Measurements from ENCODE around the gene ZNF488. TPM values are rescaled to one million over a fixed set of nuclear protein-coding genes. Genes with fewer than 3 reads are reported as not detected.

ZNF488 gene
- total RNA-seq, 2 experiments from 2014 or later, result 0.12 TPM; not detected in 1

DNA sequence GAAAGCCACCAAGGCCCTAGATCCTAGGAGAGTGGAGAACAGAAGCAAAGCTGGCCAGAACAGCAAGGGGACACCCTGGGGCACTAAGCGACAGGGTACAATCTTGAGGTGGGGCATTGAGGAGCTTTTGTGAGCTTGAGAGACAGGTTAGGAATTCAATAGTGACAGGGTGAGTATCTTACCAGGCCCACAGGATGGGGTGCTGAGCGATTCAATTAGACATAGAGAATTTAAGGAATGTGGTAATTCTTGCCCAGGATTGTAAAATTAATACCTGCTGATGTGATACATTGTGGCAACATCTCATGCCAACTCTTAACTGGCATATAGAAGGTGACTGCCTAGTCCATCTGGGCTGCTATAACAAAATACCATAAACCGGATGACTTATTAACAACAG, 21.9 kb downstream of the ZNF488 start:
- DNase-seq (no peak), ATAC-seq (no peak)
- CTCF ChIA-PET, result interaction anchor here (0.7 kb wide), 1 partner anchor 12 kb away, joined by 3 read pairs; no protein-coding TSS in a partner anchor
- H3K4me3 Mint-ChIP-seq, result no peak overlapping the region
- no peaks in the 10 kb centered on the region for H3K9me3 Mint-ChIP-seq (ENCODE audit: low read depth)
- H3K4me1 Mint-ChIP-seq, result no peaks in the 10 kb centered on the region
- no peaks in the 10 kb centered on the region for H3K36me3 Mint-ChIP-seq
- H3K27me3 Mint-ChIP-seq, result peaks cover 3% of the 10 kb centered on the region
- no peak overlapping the region for H3K27ac Mint-ChIP-seq

DNA sequence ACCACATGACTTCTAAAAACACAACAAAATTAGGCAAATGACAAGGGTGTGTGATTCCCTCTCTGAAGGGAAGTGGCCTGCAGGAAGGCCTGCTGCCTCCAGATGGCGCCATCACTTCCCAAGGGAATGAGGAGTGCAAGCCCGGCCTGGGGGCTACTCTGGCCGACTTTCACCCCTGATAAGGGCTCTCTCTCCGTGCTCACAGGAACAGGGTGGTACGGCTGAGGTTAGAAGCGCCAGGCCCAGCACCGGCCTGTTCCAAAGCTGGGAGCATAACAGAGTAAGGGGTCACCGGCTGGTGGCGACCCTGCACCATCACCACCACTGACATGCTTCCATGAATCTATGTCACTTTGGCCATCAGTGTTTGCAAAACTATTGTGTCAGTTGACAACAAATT, 22.8 kb downstream of the ZNF488 start:
- no peak overlapping the region for H3K27ac Mint-ChIP-seq
- peaks cover 3% of the 10 kb centered on the region for H3K27me3 Mint-ChIP-seq
- H3K9me3 Mint-ChIP-seq (ENCODE audit: low read depth), result no peaks in the 10 kb centered on the region
- CTCF ChIA-PET, result interaction anchor here (0.7 kb wide), 1 partner anchor 13 kb away, joined by 3 read pairs; no protein-coding TSS in a partner anchor
- DNase-seq, result no peak
- no peak overlapping the region for H3K4me3 Mint-ChIP-seq
- no peak for ATAC-seq
- no peaks in the 10 kb centered on the region for H3K4me1 Mint-ChIP-seq
- no peaks in the 10 kb centered on the region for H3K36me3 Mint-ChIP-seq

DNA sequence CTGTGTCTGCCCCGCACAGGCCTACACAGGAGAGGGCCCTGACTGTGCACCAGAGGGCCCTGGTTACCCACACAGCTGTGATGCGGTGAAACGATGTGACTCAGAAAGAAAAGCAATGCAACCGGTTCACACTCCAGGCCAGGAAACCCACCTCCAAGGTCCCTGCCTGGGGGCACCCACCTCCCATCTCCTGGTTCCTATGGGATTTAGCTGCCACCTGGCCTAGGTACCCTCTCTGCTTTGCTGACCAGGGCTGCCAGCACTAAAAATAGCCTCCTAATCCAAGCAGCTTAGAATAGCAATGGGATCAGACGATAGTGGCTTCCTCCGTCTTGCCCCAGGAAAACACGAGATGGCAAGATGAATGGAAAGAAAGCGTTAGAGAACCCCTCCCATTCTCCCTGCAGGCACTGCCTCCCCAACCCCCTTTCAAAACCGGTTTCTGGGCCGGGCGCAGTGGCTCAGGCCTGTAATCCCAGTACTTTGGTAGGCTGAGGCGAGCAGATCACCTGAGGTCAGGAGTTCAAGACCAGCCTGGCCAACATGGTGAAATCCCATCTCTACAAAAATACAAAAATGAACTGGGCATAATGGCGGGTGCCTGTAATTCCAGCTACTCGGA, 23.6 kb downstream of the ZNF488 start:
- ATAC-seq (no peak), DNase-seq (no peak)
- Mint-ChIP-seq H3K27me3 (no peaks in the 10 kb centered on the region), H3K36me3 (no peaks in the 10 kb centered on the region), H3K27ac (no peak overlapping the region), H3K4me3 (no peak overlapping the region), H3K4me1 (no peaks in the 10 kb centered on the region), H3K9me3 (ENCODE audit: low read depth) (no peaks in the 10 kb centered on the region)
- CTCF ChIA-PET, result interaction anchor here (1.6 kb wide), 1 partner anchor 312 kb away, joined by 4 read pairs; no protein-coding TSS in a partner anchor

DNA sequence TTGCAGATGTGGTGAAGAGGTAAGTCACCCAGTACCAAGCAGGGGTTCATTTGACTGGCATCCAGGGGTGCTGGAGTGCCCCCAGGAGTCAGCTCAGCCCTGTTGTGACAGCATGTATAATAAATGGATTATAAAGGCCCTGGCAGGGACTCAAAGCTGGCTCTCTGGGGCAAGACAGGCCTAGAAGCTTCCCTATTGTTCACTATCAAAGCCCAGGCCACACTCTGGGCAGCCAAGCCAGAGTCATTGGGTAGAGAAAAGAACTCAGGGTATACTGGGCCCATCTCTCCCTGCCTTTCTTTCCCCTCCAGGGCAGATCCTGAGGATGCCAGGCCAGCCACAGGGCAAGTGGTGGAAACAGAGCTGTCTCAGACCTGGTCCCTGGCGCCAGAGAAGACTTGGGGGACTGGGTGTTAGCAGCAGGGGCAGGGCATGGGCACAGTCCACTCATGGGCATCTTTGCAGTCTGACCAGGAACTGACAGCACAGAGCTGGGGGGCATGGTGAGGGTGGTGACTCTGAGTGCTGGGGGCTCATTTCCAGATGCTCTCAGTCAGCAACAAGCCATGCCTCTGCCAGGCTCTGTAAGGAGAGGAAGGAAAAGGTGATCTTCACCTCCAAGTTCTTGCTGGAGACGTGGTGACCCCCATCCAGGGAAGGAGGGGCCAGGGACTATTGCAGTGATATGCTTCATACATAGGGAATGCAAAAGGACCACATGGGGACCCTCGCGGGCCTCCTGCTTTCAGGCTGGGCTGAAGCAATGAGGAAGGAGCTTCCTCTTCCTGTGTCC, 24.3 kb downstream of the ZNF488 start:
- DNase-seq (no peak), ATAC-seq (no peak)
- no peaks in the 10 kb centered on the region for H3K36me3 Mint-ChIP-seq
- CTCF ChIA-PET, result interaction anchor here (1.6 kb wide), 1 partner anchor 311 kb away, joined by 4 read pairs; no protein-coding TSS in a partner anchor
- no peaks in the 10 kb centered on the region for H3K4me1 Mint-ChIP-seq
- H3K9me3 Mint-ChIP-seq (ENCODE audit: low read depth), result no peaks in the 10 kb centered on the region
- H3K27me3 Mint-ChIP-seq, result no peaks in the 10 kb centered on the region
- H3K4me3 Mint-ChIP-seq, result no peak overlapping the region
- H3K27ac Mint-ChIP-seq, result no peak overlapping the region

DNA sequence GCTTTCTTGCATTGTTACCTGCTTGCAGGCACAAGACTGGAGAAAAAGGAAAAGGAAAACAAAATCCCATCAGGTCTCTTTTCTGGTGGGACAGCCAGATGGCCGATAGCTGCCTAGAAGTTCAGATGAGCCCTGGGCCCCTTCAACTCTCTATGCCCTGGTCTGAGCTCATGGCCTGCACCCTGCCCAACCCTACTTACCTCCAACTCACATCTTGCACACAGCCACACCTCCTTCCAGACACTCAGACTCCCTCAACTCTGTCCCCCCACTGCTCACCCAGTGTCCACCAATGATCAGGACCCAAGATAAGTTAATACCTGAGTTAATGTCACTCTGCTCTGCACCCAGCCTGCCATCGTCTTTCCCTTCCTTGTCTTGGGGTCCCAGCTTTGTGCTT, 25.0 kb downstream of the ZNF488 start:
- Mint-ChIP-seq H3K4me3 (no peak overlapping the region), H3K27me3 (no peaks in the 10 kb centered on the region), H3K36me3 (no peaks in the 10 kb centered on the region), H3K27ac (no peak overlapping the region), H3K9me3 (ENCODE audit: low read depth) (no peaks in the 10 kb centered on the region), H3K4me1 (no peaks in the 10 kb centered on the region)
- no peak for DNase-seq
- CTCF ChIA-PET, result interaction anchor here (1.6 kb wide), 1 partner anchor 311 kb away, joined by 4 read pairs; no protein-coding TSS in a partner anchor
- no peak for ATAC-seq

DNA sequence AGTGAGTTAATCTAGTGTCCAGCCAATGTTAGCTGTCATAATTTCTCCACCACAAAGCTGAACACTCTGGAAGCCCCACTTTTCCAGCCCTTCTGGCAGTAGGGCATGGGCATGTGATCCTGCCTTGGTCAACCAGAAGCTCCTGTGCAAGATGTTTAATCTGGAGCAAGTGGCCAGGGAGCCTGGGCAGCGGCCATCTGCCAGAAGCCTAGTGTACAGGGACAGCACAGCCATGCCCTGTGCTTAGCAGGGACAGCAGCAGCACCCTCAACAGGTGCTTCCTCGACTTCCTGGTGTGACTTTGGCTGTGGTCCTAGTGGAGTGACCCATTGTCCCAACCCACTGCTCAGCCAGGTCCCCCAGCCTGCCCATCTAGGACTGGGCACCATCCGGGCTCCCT, 25.6 kb downstream of the ZNF488 start:
- no peaks in the 10 kb centered on the region for H3K36me3 Mint-ChIP-seq
- H3K4me1 Mint-ChIP-seq, result no peaks in the 10 kb centered on the region
- H3K27me3 Mint-ChIP-seq, result no peaks in the 10 kb centered on the region
- no peak overlapping the region for H3K4me3 Mint-ChIP-seq
- ATAC-seq, result no peak
- no peaks in the 10 kb centered on the region for H3K9me3 Mint-ChIP-seq (ENCODE audit: low read depth)
- no peak for DNase-seq
- H3K27ac Mint-ChIP-seq, result no peak overlapping the region
- CTCF ChIA-PET, result no interaction called here

DNA sequence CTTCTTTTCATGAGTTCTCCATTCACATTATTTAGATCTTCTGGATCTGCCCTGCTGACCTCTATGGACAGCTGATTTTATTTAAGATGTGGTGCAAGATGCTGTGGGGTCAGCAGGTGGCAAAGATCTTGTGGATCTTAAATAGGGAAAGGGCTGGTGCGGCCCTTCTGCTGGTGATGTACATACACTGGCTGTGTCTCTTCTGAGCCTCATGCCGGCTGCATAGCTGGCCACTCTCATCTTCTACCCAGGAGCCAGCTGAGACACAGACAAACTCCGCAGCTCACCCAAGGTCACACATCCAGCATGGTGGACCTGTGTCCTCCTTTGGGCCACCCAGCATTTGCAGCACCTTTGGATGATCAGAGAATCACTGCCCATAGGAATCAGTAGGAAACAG, 26.2 kb downstream of the ZNF488 start:
- H3K36me3 Mint-ChIP-seq, result no peaks in the 10 kb centered on the region
- no peak overlapping the region for H3K4me3 Mint-ChIP-seq
- H3K27me3 Mint-ChIP-seq, result no peaks in the 10 kb centered on the region
- H3K27ac Mint-ChIP-seq, result no peak overlapping the region
- ATAC-seq (no peak), DNase-seq (no peak)
- no peaks in the 10 kb centered on the region for H3K9me3 Mint-ChIP-seq (ENCODE audit: low read depth)
- CTCF ChIA-PET, result no interaction called here
- no peaks in the 10 kb centered on the region for H3K4me1 Mint-ChIP-seq

DNA sequence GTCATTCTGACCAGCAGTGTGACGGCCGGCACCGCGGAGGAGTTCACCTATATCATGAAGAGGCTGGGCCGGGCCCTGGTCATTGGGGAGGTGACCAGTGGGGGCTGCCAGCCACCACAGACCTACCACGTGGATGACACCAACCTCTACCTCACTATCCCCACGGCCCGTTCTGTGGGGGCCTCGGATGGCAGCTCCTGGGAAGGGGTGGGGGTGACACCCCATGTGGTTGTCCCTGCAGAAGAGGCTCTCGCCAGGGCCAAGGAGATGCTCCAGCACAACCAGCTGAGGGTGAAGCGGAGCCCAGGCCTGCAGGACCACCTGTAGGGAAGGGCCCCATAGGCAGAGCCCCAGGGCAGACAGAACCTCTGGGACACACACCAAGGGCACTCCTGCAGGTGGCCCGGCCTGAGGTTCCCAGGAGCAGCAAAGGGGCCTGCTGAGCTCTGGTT, 26.9 kb downstream of the ZNF488 start:
- Mint-ChIP-seq H3K9me3 (ENCODE audit: low read depth) (no peaks in the 10 kb centered on the region), H3K27me3 (no peaks in the 10 kb centered on the region), H3K27ac (no peak overlapping the region), H3K4me3 (no peak overlapping the region), H3K36me3 (no peaks in the 10 kb centered on the region), H3K4me1 (no peaks in the 10 kb centered on the region)
- no peak for ATAC-seq
- DNase-seq, result no peak
- CTCF ChIA-PET, result no interaction called here

DNA sequence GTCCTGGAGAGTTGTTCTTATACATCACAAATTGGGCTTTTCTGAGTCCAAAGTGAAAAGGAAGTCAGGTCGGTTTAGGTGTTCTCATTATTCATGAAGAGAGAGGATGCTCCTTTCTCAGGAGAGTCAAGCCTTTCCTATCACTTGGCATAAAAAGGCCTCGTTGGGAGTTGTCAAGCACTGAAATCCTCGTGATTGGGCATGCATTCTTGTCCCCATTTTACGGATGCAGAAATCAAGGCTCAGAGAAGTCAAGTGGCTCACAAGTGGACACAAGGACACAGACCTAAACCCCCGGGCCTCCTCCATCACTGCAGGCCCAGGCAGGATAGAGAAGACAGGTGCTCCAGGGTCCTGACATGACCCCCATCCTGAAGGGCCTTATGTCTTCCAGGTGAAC, 27.4 kb downstream of the ZNF488 start:
- no peak for DNase-seq
- H3K36me3 Mint-ChIP-seq, result no peaks in the 10 kb centered on the region
- no peaks in the 10 kb centered on the region for H3K27me3 Mint-ChIP-seq
- H3K4me1 Mint-ChIP-seq, result no peaks in the 10 kb centered on the region
- H3K4me3 Mint-ChIP-seq, result no peak overlapping the region
- H3K27ac Mint-ChIP-seq, result no peak overlapping the region
- ATAC-seq, result no peak
- CTCF ChIA-PET, result no interaction called here
- no peaks in the 10 kb centered on the region for H3K9me3 Mint-ChIP-seq (ENCODE audit: low read depth)

DNA sequence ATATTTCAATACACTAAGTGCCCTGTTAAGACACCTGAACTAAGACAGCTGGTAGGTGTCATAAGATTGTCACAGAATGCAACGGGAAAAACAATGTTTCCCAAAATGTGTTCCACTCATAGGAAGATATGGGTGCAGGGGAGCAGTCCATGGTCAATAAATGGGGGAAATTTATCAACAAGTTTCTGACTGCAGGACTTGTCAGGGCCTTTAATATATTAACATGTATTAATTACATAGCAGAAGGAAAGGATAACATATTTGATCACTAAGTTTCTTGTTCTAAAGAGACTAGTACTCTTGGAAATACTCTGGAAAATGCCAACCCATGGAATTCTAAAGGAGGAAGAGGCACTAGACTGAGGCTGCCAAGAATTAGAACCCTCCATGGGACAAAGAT, 29.2 kb downstream of the ZNF488 start:
- no peaks in the 10 kb centered on the region for H3K27me3 Mint-ChIP-seq
- no peaks in the 10 kb centered on the region for H3K36me3 Mint-ChIP-seq
- DNase-seq (no peak), ATAC-seq (no peak)
- H3K4me1 Mint-ChIP-seq, result no peaks in the 10 kb centered on the region
- no peak overlapping the region for H3K4me3 Mint-ChIP-seq
- no peaks in the 10 kb centered on the region for H3K9me3 Mint-ChIP-seq (ENCODE audit: low read depth)
- CTCF ChIA-PET, result no interaction called here
- no peak overlapping the region for H3K27ac Mint-ChIP-seq

DNA sequence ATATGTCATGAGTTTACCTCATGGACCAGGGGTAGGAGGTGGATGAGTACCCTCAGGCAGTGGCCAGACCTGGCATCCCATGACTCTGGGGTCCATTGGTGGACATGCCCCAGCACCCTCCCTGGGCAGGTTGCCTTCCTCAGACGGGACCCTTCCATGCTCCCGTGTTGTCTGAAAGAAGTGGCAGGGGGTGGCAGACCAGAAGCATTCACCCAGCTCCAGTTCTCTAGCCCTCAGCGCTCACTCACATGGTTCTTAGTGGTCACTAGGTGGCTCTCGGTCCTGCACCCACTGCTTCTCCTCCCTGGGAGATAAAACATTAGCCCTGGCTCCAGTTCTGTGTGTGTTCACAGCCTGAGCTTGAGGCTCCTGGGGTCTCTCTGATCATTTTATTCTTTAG, 29.9 kb downstream of the ZNF488 start:
- H3K4me3 Mint-ChIP-seq, result no peak overlapping the region
- H3K27ac Mint-ChIP-seq, result no peak overlapping the region
- ATAC-seq, result no peak
- no peak for DNase-seq
- no peaks in the 10 kb centered on the region for H3K36me3 Mint-ChIP-seq
- no peaks in the 10 kb centered on the region for H3K4me1 Mint-ChIP-seq
- CTCF ChIA-PET, result no interaction called here
- H3K9me3 Mint-ChIP-seq (ENCODE audit: low read depth), result no peaks in the 10 kb centered on the region
- no peaks in the 10 kb centered on the region for H3K27me3 Mint-ChIP-seq

DNA sequence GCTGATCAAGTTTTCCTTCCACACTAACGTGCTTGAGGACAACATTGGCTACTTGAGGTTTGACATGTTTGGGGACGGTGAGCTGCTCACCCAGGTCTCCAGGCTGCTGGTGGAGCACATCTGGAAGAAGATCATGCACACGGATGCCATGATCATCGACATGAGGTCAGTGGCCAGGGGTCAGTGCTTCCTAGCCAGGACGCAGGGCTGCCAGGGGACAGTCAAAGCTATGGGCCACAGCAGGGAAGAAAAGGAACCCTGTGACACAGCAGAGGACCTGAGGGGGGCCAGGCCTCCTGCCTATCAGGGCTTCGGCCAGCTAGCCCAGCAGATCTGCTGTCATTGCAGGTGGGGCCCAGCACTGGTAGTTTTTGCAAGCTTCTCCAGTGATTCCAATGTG, 30.7 kb downstream of the ZNF488 start:
- no peaks in the 10 kb centered on the region for H3K9me3 Mint-ChIP-seq (ENCODE audit: low read depth)
- CTCF ChIA-PET, result no interaction called here

DNA sequence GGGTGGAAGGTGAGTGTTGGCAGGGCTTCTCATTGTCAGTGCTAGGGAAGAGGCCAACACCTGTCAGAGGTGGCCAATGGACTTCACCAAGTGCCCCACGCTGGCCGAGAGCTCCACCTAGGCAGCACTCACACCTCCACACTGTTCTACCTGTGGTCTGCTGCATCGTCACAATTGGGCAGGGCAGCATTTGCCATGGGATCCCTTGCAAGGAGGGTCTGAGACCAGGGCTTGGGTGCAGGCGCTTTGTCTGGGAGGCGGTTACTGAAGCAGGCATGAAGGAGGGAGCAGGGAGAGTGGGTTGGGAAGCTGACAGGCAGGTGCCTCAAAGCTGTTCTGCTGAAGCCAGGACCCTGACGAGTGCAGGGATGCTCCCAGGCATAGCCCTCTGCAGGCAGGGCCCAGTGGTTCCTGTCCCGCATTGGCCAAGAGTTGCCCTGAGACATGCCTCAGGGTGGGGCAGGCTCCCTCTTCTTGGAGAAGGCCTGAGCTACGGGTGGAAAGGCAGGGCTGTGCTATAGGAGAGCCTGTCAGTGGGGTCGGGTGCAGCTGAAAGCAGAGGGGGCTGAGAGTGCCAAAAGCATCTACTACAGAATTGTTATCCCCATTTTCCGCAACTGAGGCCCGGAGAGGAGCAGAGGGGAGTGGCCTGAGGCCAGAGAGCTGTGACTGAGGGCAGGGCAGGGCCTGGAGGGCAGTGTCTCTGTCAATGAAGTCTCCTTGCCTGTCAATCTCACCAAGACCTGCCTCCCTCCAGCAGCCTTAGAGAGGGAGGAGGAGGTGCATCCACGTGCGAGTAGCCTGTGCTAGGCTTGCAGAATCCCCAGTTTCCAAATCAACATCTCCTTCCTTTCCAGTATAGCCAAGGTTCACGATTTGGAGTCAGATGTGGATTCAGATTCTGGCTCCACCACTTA, 31.9 kb downstream of the ZNF488 start:
- no peaks in the 10 kb centered on the region for H3K27me3 Mint-ChIP-seq
- no peak overlapping the region for H3K27ac Mint-ChIP-seq
- no peaks in the 10 kb centered on the region for H3K36me3 Mint-ChIP-seq
- ATAC-seq (no peak), DNase-seq (no peak)
- CTCF ChIA-PET, result no interaction called here
- no peaks in the 10 kb centered on the region for H3K4me1 Mint-ChIP-seq
- no peaks in the 10 kb centered on the region for H3K9me3 Mint-ChIP-seq (ENCODE audit: low read depth)
- H3K4me3 Mint-ChIP-seq, result no peak overlapping the region

More for the DNA sequence above, 30.7 kb downstream of the ZNF488 start:
- no peaks in the 10 kb centered on the region for H3K4me1 Mint-ChIP-seq
- DNase-seq (no peak), ATAC-seq (no peak)
- H3K27me3 Mint-ChIP-seq, result no peaks in the 10 kb centered on the region
- no peaks in the 10 kb centered on the region for H3K36me3 Mint-ChIP-seq
- no peak overlapping the region for H3K27ac Mint-ChIP-seq
- no peak overlapping the region for H3K4me3 Mint-ChIP-seq
